HepG2 (cell line): ENCODE results near the gene BIRC5. TPM values are rescaled to one million over a fixed set of nuclear protein-coding genes. Genes with fewer than 3 reads are reported as not detected.
A peak's percentile ranks its signal among the peaks of the same experiment; 100 is the strongest.

Source experiments
- ETS1 ChIP-seq: sonication (generic); formaldehyde crosslinking; IDR thresholded peaks from 2 replicates; pipeline ENCODE4 v1.4.0; 2020; ENCODE audit warnings: missing genetic modification reagents
- GZF1 ChIP-seq: sonication (generic); formaldehyde crosslinking; IDR thresholded peaks from 2 replicates; pipeline ENCODE4 v1.5.1; 2020; ENCODE audit warnings: mild to moderate bottlenecking, missing genetic modification reagents
- HMG20B ChIP-seq: conservative IDR thresholded peaks from 2 replicates; pipeline ENCODE4 v1.6.1; 2016; ENCODE audit warnings: missing genetic modification reagents, missing compliant biosample characterization
- HOXA3 ChIP-seq: sonication (generic); formaldehyde crosslinking; IDR thresholded peaks from 2 replicates; pipeline ENCODE4 v1.5.0; 2020; ENCODE audit warnings: missing genetic modification reagents
- NFIC ChIP-seq: IDR thresholded peaks from 2 replicates; pipeline ENCODE4 v1.6.1; 2012; ENCODE audit warnings: mild to moderate bottlenecking, low read length, inconsistent platforms
- RFX1 ChIP-seq: fragments of 450-650 bp; IDR thresholded peaks from 2 replicates; pipeline ENCODE4 v1.6.1; 2017
- SCMH1 ChIP-seq: sonication (generic); formaldehyde crosslinking; IDR thresholded peaks from 2 replicates; pipeline ENCODE4 v1.9.0; 2021; ENCODE audit warnings: missing genetic modification reagents, mild to moderate bottlenecking, borderline replicate concordance
- SMARCE1 ChIP-seq: fragments of 450-650 bp; IDR thresholded peaks from 2 replicates; pipeline ENCODE4 v1.6.1; 2017; ENCODE audit warnings: borderline replicate concordance
- SSRP1 ChIP-seq: IDR thresholded peaks from 2 replicates; pipeline ENCODE4 v1.6.1; 2016; ENCODE audit warnings: control low read depth
- STAT5B ChIP-seq: sonication (generic); formaldehyde crosslinking; IDR thresholded peaks from 2 replicates; pipeline ENCODE4 v1.4.0; 2020; ENCODE audit warnings: missing genetic modification reagents
- U2AF1 ChIP-seq: fragments of 200-400 bp; formaldehyde crosslinking; optimal IDR thresholded peaks from 2 replicates; pipeline ENCODE3; 2017; ENCODE audit warnings: mild to moderate bottlenecking, low read depth, low read length
- ZBTB40 ChIP-seq, 2 experiments: fragments of 450-650 bp in 1 of 2; sonication (generic) in 1 of 2; formaldehyde crosslinking in 1 of 2; IDR thresholded peaks; 2 replicates each; pipeline versions ENCODE4 v1.6.1 to v1.8.0; 2016 to 2022; ENCODE audit warnings: antibody characterized with exemption in 1 of 2, mild to moderate bottlenecking in 1 of 2, missing genetic modification reagents in 1 of 2
- ZNF513 ChIP-seq: sonication (generic); formaldehyde crosslinking; conservative IDR thresholded peaks from 2 replicates; pipeline ENCODE4 v1.5.0; 2020; ENCODE audit warnings: missing genetic modification reagents
- ZNF761 ChIP-seq: sonication (generic); formaldehyde crosslinking; conservative IDR thresholded peaks from 2 replicates; pipeline ENCODE4 v1.4.0; 2020; ENCODE audit warnings: mild to moderate bottlenecking, missing genetic modification reagents
- ZSCAN31 ChIP-seq: sonication (generic); formaldehyde crosslinking; IDR thresholded peaks from 2 replicates; pipeline ENCODE4 v1.5.0; 2020; ENCODE audit warnings: low read depth, mild to moderate bottlenecking, missing genetic modification reagents
- polyA plus RNA-seq, 8 experiments: library from polyadenylated mRNA; depleted of rRNA in 3 of 8; stranded (reverse) in 7 of 8; unstranded in 1 of 8; fragments of >200 nt; fragmentation: Illumina TruSeq in 4 of 8; extraction: Trizol in 4 of 8; gene quantifications; 2 replicates each; pipeline versions ENCODE4 v1.2.1 to v1.2.3, GENCODE V29; 2011 to 2016; ENCODE audit warnings: low read depth in 4 of 8, missing spikeins in 1 of 8, mixed read lengths in 1 of 8; ENCODE audit not compliant: insufficient read depth in 1 of 8
- total RNA-seq, 5 experiments: library from RNA; depleted of rRNA; stranded (reverse); fragments of >200 nt; fragmentation: Illumina TruSeq; extraction: Trizol; gene quantifications; 2 replicates each; pipeline ENCODE4 v1.2.3, GENCODE V29; 2016; ENCODE audit warnings: low read depth in 1 of 5
- TF ChIP-seq, protein P1 (sequence below): IDR thresholded peaks from 2 replicates; pipeline ENCODE4 v1.6.1; 2012; ENCODE audit warnings: inconsistent platforms
- TF ChIP-seq, protein P2 (sequence below): sonication (generic); formaldehyde crosslinking; IDR thresholded peaks from 2 replicates; pipeline ENCODE4 v1.8.1; 2023; ENCODE audit warnings: mild to moderate bottlenecking, moderate library complexity, missing genetic modification reagents

The BIRC5 gene
- total and polyA plus RNA-seq, 2 of the 13 experiments (the other 11 are each of a cell fraction or from before 2014, with no cell fraction given) = 30.3 to 135 TPM

DNA sequence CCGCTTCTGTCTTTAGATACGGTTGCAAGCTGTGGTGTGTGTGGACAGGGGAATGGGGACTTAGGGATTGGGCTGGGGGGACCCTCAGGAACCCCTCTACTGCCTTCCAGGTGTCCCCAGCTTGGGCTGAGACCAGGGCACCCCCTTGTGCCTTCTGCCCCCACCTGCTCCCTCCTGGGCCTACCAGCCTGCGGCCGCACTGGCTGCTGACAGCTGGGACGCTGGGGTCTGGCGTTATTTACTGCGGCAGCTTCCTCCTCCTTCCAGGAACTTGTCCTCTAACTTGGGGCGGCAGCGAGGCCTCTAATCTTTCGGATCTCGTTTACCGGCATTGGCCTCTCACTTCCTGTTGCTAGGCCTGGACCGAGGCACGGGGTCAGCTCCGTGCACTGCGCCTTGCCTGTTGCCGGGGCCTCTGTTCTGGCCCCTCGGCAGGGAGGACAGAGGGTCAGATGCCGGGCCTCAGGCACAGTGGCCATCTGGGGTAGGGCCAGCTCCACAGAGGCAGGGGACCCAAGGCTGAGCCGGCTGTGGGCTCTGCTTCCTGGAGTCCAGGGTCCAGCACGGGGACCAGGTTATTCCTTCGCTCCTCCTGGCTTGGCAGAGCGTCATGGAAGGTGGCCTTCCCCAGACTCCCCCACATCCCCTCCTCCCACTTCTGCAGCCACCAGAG, 49.1 kb downstream of the BIRC5 start (continued):
- TF ChIP-seq RFX1 = no peak
- TF ChIP-seq, protein P1, sequence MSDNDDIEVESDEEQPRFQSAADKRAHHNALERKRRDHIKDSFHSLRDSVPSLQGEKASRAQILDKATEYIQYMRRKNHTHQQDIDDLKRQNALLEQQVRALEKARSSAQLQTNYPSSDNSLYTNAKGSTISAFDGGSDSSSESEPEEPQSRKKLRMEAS = peak; percentile 55; the same call in 1 of the 2 replicates
- no peak for TF ChIP-seq STAT5B (CRISPR knock-in tag)
- TF ChIP-seq HMG20B (CRISPR knock-in tag) = no peak
- TF ChIP-seq ZSCAN31 = no peak
- TF ChIP-seq, protein P2, sequence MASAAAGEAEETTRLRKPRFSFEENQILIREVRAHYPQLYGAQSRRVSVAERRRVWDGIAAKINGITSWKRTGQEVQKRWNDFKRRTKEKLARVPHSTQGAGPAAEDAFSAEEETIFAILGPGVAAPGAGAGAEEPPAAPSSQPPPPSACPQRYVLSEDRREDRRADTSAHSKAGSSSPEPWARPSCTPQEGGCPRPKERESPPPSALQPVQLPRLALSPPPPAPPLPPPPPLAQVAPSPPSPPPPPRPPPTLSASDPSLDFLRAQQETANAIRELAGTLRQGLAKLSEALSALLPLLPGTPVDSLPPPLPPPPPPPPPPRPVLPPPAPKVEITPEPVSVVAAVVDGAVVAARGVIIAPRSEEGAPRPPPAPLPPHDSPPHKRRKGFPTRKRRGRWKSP = no peak
- TF ChIP-seq NFIC = no peak
- TF ChIP-seq SSRP1 (CRISPR knock-in tag) = peak; percentile 89; the same call in 1 of the 2 replicates
- no peak for TF ChIP-seq ZNF761 (CRISPR knock-in tag)
- no peak for TF ChIP-seq U2AF1
- TF ChIP-seq GZF1 (CRISPR knock-in tag) = no peak
- no peak for TF ChIP-seq ZNF513 (CRISPR knock-in tag)
- TF ChIP-seq SCMH1 = no peak
- TF ChIP-seq ETS1 = no peak
- TF ChIP-seq HOXA3 (CRISPR knock-in tag) = no peak
- TF ChIP-seq ZBTB40 (IDR thresholded peaks at IDR 0.05) = no peak
- 0 out of 2 replicates have a peak, but pooled peaks have one; percentile 46 for TF ChIP-seq ZBTB40 (CRISPR knock-in tag; IDR thresholded peaks at IDR 0.05)
- TF ChIP-seq SMARCE1 = no peak
